Activated CD4-positive, alpha-beta T cell treated with anti-CD3 and anti-CD28 coated beads, Interleukin-2, amount 10 ng/mL, durations not matched to agents 7 days and 5 days (primary cell): Measurements from ENCODE around the gene LDLRAD4. TPM values are rescaled to one million over a fixed set of nuclear protein-coding genes. Genes with fewer than 3 reads are reported as not detected.

Experiments used
- CTCF ChIA-PET: fragments of 350-600 bp; sonication (Branson Sonifier 250); formaldehyde crosslinking; loops from one replicate; lab custom pipeline; 2021; ENCODE audit warnings: antibody characterized with exemption; lab: Charles Lee
- POLR2A ChIA-PET: fragments of 350-600 bp; sonication (Branson Sonifier 250); formaldehyde crosslinking; loops from one replicate; lab custom pipeline; 2021; ENCODE audit warnings: antibody characterized with exemption; lab: Charles Lee
- DNase-seq: peaks from one replicate; pipeline ENCODE4 v3.0.0-alpha.2; 2020
- H3K27ac Mint-ChIP-seq: one replicate; pipeline ENCODE4 v1.8.0; 2021; ENCODE audit warnings: mild to moderate bottlenecking, moderate library complexity, mixed read lengths
- H3K27me3 Mint-ChIP-seq: one replicate; pipeline ENCODE4 v1.8.0; 2021; ENCODE audit warnings: mixed read lengths
- H3K36me3 Mint-ChIP-seq: one replicate; pipeline ENCODE4 v1.8.0; 2021; ENCODE audit warnings: low read depth, mixed read lengths
- H3K4me1 Mint-ChIP-seq: one replicate; pipeline ENCODE4 v1.8.0; 2021; ENCODE audit warnings: mixed read lengths
- H3K4me3 Mint-ChIP-seq: one replicate; pipeline ENCODE4 v1.8.0; 2021; ENCODE audit warnings: mild to moderate bottlenecking, moderate library complexity, mixed read lengths
- H3K9me3 Mint-ChIP-seq: one replicate; pipeline ENCODE4 v1.8.0; 2021; ENCODE audit warnings: mixed read lengths
- total RNA-seq, 2 experiments: library from RNA; stranded (reverse); gene quantifications; one replicate each; pipeline ENCODE4 v1.2.3, GENCODE V29; 2021

LDLRAD4 gene
- total RNA-seq, 2 experiments from 2014 or later, result 23.8 to 28.6 TPM

GRCh38 chr18:13392899-13393298 lies 174.3 kb downstream of the LDLRAD4 start:
- H3K4me3 Mint-ChIP-seq, result no peak overlapping the region
- ChIA-PET CTCF (interaction anchor here (1.4 kb wide), 1 partner anchor 15 kb away, joined by 3 read pairs; no protein-coding TSS in a partner anchor), POLR2A (no interaction called here)
- no peaks in the 10 kb centered on the region for H3K9me3 Mint-ChIP-seq
- peaks cover 2% of the 10 kb centered on the region for H3K36me3 Mint-ChIP-seq
- no peaks in the 10 kb centered on the region for H3K27me3 Mint-ChIP-seq
- no peak for DNase-seq
- H3K4me1 Mint-ChIP-seq, result no peaks in the 10 kb centered on the region
- no peak overlapping the region for H3K27ac Mint-ChIP-seq

GRCh38 chr18:13393338-13393737 lies 174.8 kb downstream of the LDLRAD4 start:
- CTCF ChIA-PET, result interaction anchor here (1.4 kb wide), 1 partner anchor 15 kb away, joined by 3 read pairs; no protein-coding TSS in a partner anchor
- H3K27ac Mint-ChIP-seq, result no peak overlapping the region
- POLR2A ChIA-PET, result no interaction called here

GRCh38 chr18:13394801-13395200 lies 176.2 kb downstream of the LDLRAD4 start:
- Mint-ChIP-seq H3K4me1 (no peaks in the 10 kb centered on the region), H3K4me3 (no peak overlapping the region), H3K9me3 (no peaks in the 10 kb centered on the region), H3K36me3 (no peaks in the 10 kb centered on the region), H3K27me3 (no peaks in the 10 kb centered on the region), H3K27ac (no peak overlapping the region)
- DNase-seq, result no peak
- ChIA-PET POLR2A (no interaction called here), CTCF (interaction anchor here (0.7 to 0.9 kb wide), 3 partner anchors 13 to 40 kb away, joined by 3 to 4 read pairs (median 3); no protein-coding TSS in a partner anchor)

More at GRCh38 chr18:13393338-13393737, 174.8 kb downstream of the LDLRAD4 start:
- no peaks in the 10 kb centered on the region for H3K36me3 Mint-ChIP-seq
- DNase-seq, result no peak
- H3K27me3 Mint-ChIP-seq, result no peaks in the 10 kb centered on the region
- H3K4me1 Mint-ChIP-seq, result no peaks in the 10 kb centered on the region
- H3K9me3 Mint-ChIP-seq, result no peaks in the 10 kb centered on the region
- H3K4me3 Mint-ChIP-seq, result no peak overlapping the region

- H3K9me3 Mint-ChIP-seq, result no peaks in the 10 kb centered on the region
- ChIA-PET CTCF (interaction anchor here (0.7 kb wide), 1 partner anchor 41 kb away, joined by 3 read pairs; no protein-coding TSS in a partner anchor), POLR2A (no interaction called here)
- H3K27me3 Mint-ChIP-seq, result no peaks in the 10 kb centered on the region
- peaks cover under 1% of the 10 kb centered on the region for H3K4me1 Mint-ChIP-seq
- DNase-seq, result no peak
- H3K4me3 Mint-ChIP-seq, result no peak overlapping the region
- H3K36me3 Mint-ChIP-seq, result no peaks in the 10 kb centered on the region
- H3K27ac Mint-ChIP-seq, result no peak overlapping the region
These were observed 177.0 kb downstream of the LDLRAD4 start for GRCh38 chr18:13395577-13395976.

GRCh38 chr18:13397504-13398163 lies 179.1 kb downstream of the LDLRAD4 start:
- no peak for DNase-seq
- Mint-ChIP-seq H3K4me3 (no peak overlapping the region), H3K9me3 (no peaks in the 10 kb centered on the region), H3K4me1 (peaks cover 9% of the 10 kb centered on the region), H3K36me3 (no peaks in the 10 kb centered on the region), H3K27ac (no peak overlapping the region), H3K27me3 (no peaks in the 10 kb centered on the region)
- CTCF ChIA-PET, result no interaction called here
- POLR2A ChIA-PET, result no interaction called here

GRCh38 chr18:13398631-13399030 lies 180.1 kb downstream of the LDLRAD4 start:
- H3K4me3 Mint-ChIP-seq, result no peak overlapping the region
- no peak for DNase-seq
- H3K4me1 Mint-ChIP-seq, result peaks cover 9% of the 10 kb centered on the region
- no peak overlapping the region for H3K27ac Mint-ChIP-seq
- H3K36me3 Mint-ChIP-seq, result no peaks in the 10 kb centered on the region
- ChIA-PET CTCF (no interaction called here), POLR2A (no interaction called here)
- no peaks in the 10 kb centered on the region for H3K27me3 Mint-ChIP-seq
- H3K9me3 Mint-ChIP-seq, result no peaks in the 10 kb centered on the region

GRCh38 chr18:13399511-13399910 lies 181.0 kb downstream of the LDLRAD4 start:
- POLR2A ChIA-PET, result no interaction called here
- no peak overlapping the region for H3K27ac Mint-ChIP-seq
- no peak for DNase-seq
- H3K4me3 Mint-ChIP-seq, result no peak overlapping the region
- no peaks in the 10 kb centered on the region for H3K9me3 Mint-ChIP-seq
- H3K36me3 Mint-ChIP-seq, result no peaks in the 10 kb centered on the region
- CTCF ChIA-PET, result interaction anchor here (1.2 kb wide), 1 partner anchor 30 kb away, joined by 3 read pairs; no protein-coding TSS in a partner anchor
- peaks cover 9% of the 10 kb centered on the region for H3K4me1 Mint-ChIP-seq
- H3K27me3 Mint-ChIP-seq, result no peaks in the 10 kb centered on the region

GRCh38 chr18:13400636-13401315 lies 182.2 kb downstream of the LDLRAD4 start:
- Mint-ChIP-seq H3K9me3 (no peaks in the 10 kb centered on the region), H3K27me3 (no peaks in the 10 kb centered on the region), H3K4me1 (peaks cover 9% of the 10 kb centered on the region), H3K36me3 (no peaks in the 10 kb centered on the region), H3K4me3 (no peak overlapping the region), H3K27ac (no peak overlapping the region)
- POLR2A ChIA-PET, result no interaction called here
- CTCF ChIA-PET, result interaction anchor here (0.6 kb wide), 1 partner anchor 1008 kb away, joined by 3 read pairs; no protein-coding TSS in a partner anchor
- DNase-seq, result no peak

GRCh38 chr18:13401404-13401803 lies 182.8 kb downstream of the LDLRAD4 start:
- DNase-seq, result no peak
- Mint-ChIP-seq H3K36me3 (no peaks in the 10 kb centered on the region), H3K9me3 (no peaks in the 10 kb centered on the region), H3K27me3 (no peaks in the 10 kb centered on the region), H3K4me3 (no peak overlapping the region), H3K4me1 (peaks cover 9% of the 10 kb centered on the region), H3K27ac (no peak overlapping the region)
- ChIA-PET POLR2A (no interaction called here), CTCF (interaction anchor here (0.6 kb wide), 1 partner anchor 1009 kb away, joined by 3 read pairs; no protein-coding TSS in a partner anchor)

- no peak for DNase-seq
- Mint-ChIP-seq H3K27ac (no peak overlapping the region), H3K36me3 (no peaks in the 10 kb centered on the region), H3K27me3 (no peaks in the 10 kb centered on the region), H3K4me3 (no peak overlapping the region), H3K9me3 (no peaks in the 10 kb centered on the region), H3K4me1 (peaks cover 9% of the 10 kb centered on the region)
- ChIA-PET POLR2A (no interaction called here), CTCF (interaction anchor here (0.6 kb wide), 1 partner anchor 1009 kb away, joined by 3 read pairs; no protein-coding TSS in a partner anchor)
These were observed 183.3 kb downstream of the LDLRAD4 start for GRCh38 chr18:13401826-13402225.

GRCh38 chr18:13403786-13404549 lies 185.4 kb downstream of the LDLRAD4 start:
- ChIA-PET POLR2A (no interaction called here), CTCF (interaction anchor here (1.0 kb wide), 1 partner anchor 150 kb away, joined by 3 read pairs; no protein-coding TSS in a partner anchor)
- no peak for DNase-seq
- H3K9me3 Mint-ChIP-seq, result no peaks in the 10 kb centered on the region
- no peak overlapping the region for H3K4me3 Mint-ChIP-seq
- no peak overlapping the region for H3K27ac Mint-ChIP-seq
- H3K27me3 Mint-ChIP-seq, result no peaks in the 10 kb centered on the region
- H3K4me1 Mint-ChIP-seq, result peaks cover 9% of the 10 kb centered on the region
- H3K36me3 Mint-ChIP-seq, result no peaks in the 10 kb centered on the region

GRCh38 chr18:13405305-13406038 lies 186.9 kb downstream of the LDLRAD4 start:
- ChIA-PET CTCF (interaction anchor here (0.8 to 1.3 kb wide), 2 partner anchors 16 to 30 kb away, joined by 3 to 4 read pairs; no protein-coding TSS in a partner anchor), POLR2A (no interaction called here)
- no peaks in the 10 kb centered on the region for H3K36me3 Mint-ChIP-seq
- H3K27me3 Mint-ChIP-seq, result no peaks in the 10 kb centered on the region
- H3K4me3 Mint-ChIP-seq, result no peak overlapping the region
- no peaks in the 10 kb centered on the region for H3K9me3 Mint-ChIP-seq
- no peak for DNase-seq
- H3K27ac Mint-ChIP-seq, result no peak overlapping the region
- peaks cover 9% of the 10 kb centered on the region for H3K4me1 Mint-ChIP-seq
